MM.1S (cell line): ENCODE results near the gene GUCY1A2.

Experiments
- DNase-seq: peaks from one replicate; pipeline ENCODE4 v3.0.0-alpha.2; 2015
- H2AFZ ChIP-seq: fragments of 300-600 bp; sonication (generic); 2 replicates; pipeline ENCODE4 v1.6.0; 2016; ENCODE audit warnings: antibody characterized with exemption, low read length
- H3F3A ChIP-seq: fragments of 300-600 bp; sonication (generic); 2 replicates; pipeline ENCODE4 v1.6.1; 2016; ENCODE audit warnings: mild to moderate bottlenecking, antibody characterized with exemption, low read length, moderate library complexity, mixed read lengths; ENCODE audit not compliant: insufficient read depth
- H3K27ac ChIP-seq: fragments of 300-600 bp; sonication (generic); 2 replicates; pipeline ENCODE4 v1.5.1; 2016; ENCODE audit warnings: mild to moderate bottlenecking, low read length
- H3K27me3 ChIP-seq: fragments of 300-600 bp; sonication (generic); replicated peaks from 2 replicates; pipeline ENCODE4 v1.6.0; 2016; ENCODE audit warnings: low read length; ENCODE audit not compliant: insufficient read depth
- H3K36me3 ChIP-seq: fragments of 300-600 bp; sonication (generic); replicated peaks from 2 replicates; pipeline ENCODE4 v1.6.1; 2016; ENCODE audit warnings: mild to moderate bottlenecking, low read length, mixed read lengths; ENCODE audit not compliant: insufficient read depth
- H3K4me1 ChIP-seq: fragments of 300-600 bp; sonication (generic); 2 replicates; pipeline ENCODE4 v1.6.1; 2016; ENCODE audit warnings: low read length, mixed read lengths
- H3K4me2 ChIP-seq: fragments of 300-600 bp; sonication (generic); 2 replicates; pipeline ENCODE4 v1.6.0; 2016; ENCODE audit warnings: low read depth, low read length
- H3K4me3 ChIP-seq: fragments of 300-600 bp; sonication (generic); 2 replicates; pipeline ENCODE4 v1.5.1; 2016; ENCODE audit warnings: low read length, mixed read lengths
- H3K79me2 ChIP-seq: fragments of 300-600 bp; sonication (generic); 2 replicates; pipeline ENCODE4 v1.6.1; 2016; ENCODE audit warnings: mixed run types, low read length, mixed read lengths
- H3K9ac ChIP-seq: fragments of 300-600 bp; sonication (generic); 2 replicates; pipeline ENCODE4 v1.6.1; 2016; ENCODE audit warnings: low read length, mixed read lengths
- H3K9me2 ChIP-seq: fragments of 300-600 bp; sonication (generic); replicated peaks from 2 replicates; pipeline ENCODE4 v1.6.1; 2016; ENCODE audit warnings: mild to moderate bottlenecking, low read length, mixed read lengths; ENCODE audit not compliant: insufficient read depth
- H3K9me3 ChIP-seq: fragments of 300-600 bp; sonication (generic); replicated peaks from 2 replicates; pipeline ENCODE4 v1.6.1; 2016; ENCODE audit warnings: mild to moderate bottlenecking, low read length, mixed read lengths; ENCODE audit not compliant: insufficient read depth
- H4K20me1 ChIP-seq: fragments of 300-600 bp; sonication (generic); 2 replicates; pipeline ENCODE4 v1.6.1; 2016; ENCODE audit warnings: mild to moderate bottlenecking, low read length, moderate library complexity, mixed read lengths; ENCODE audit not compliant: insufficient read depth
- CTCF ChIP-seq: fragments of 300-600 bp; sonication (generic); IDR thresholded peaks from 2 replicates; pipeline ENCODE4 v1.5.1; 2016; ENCODE audit warnings: antibody characterized with exemption, low read length, mixed read lengths
- EZH2 ChIP-seq: fragments of 300-600 bp; sonication (generic); optimal IDR thresholded peaks from 2 replicates; pipeline ENCODE3; 2017; ENCODE audit warnings: low read depth, mild to moderate bottlenecking, antibody characterized with exemption, low read length, mixed read lengths
- EZH2phosphoT487 ChIP-seq: fragments of 300-600 bp; sonication (generic); IDR thresholded peaks from 2 replicates; pipeline ENCODE4 v1.6.1; 2018; ENCODE audit warnings: antibody characterized with exemption, low read length

The GUCY1A2 gene

GRCh38 chr11:106724293-106724892 is 293.9 kb downstream of the GUCY1A2 start:
- no peaks in the 10 kb centered on the region for H3K27me3 ChIP-seq
- no peak overlapping the region for H2AFZ ChIP-seq
- no peaks in the 10 kb centered on the region for H3K9me2 ChIP-seq

GRCh38 chr11:106723071-106723470 is 295.2 kb downstream of the GUCY1A2 start:
- no peaks in the 10 kb centered on the region for H3K79me2 ChIP-seq
- H3K36me3 ChIP-seq: no peaks in the 10 kb centered on the region
- H3F3A ChIP-seq: no peaks in the 10 kb centered on the region
- no peak overlapping the region for H3K27ac ChIP-seq
- H4K20me1 ChIP-seq: no peaks in the 10 kb centered on the region
- no peak overlapping the region for H2AFZ ChIP-seq
- no peaks in the 10 kb centered on the region for H3K9me3 ChIP-seq
- H3K9ac ChIP-seq: no peak overlapping the region
- no peak for DNase-seq
- H3K4me1 ChIP-seq: no peaks in the 10 kb centered on the region
- no peaks in the 10 kb centered on the region for H3K9me2 ChIP-seq
- H3K4me3 ChIP-seq: no peak overlapping the region
- no peaks in the 10 kb centered on the region for H3K27me3 ChIP-seq
- H3K4me2 ChIP-seq: no peak overlapping the region
- TF ChIP-seq EZH2phosphoT487 (no peak), EZH2 (no peak), CTCF (no peak)

More at GRCh38 chr11:106724293-106724892, 293.9 kb downstream of the GUCY1A2 start:
- Histone ChIP-seq H3K9ac (no peak overlapping the region), H4K20me1 (no peaks in the 10 kb centered on the region), H3K9me3 (no peaks in the 10 kb centered on the region), H3K79me2 (no peaks in the 10 kb centered on the region), H3F3A (no peaks in the 10 kb centered on the region), H3K36me3 (no peaks in the 10 kb centered on the region), H3K4me3 (no peak overlapping the region), H3K27ac (no peak overlapping the region), H3K4me2 (no peak overlapping the region), H3K4me1 (no peaks in the 10 kb centered on the region)
- no peak for DNase-seq
- no peak for TF ChIP-seq CTCF

GRCh38 chr11:106717222-106717621 is 301.1 kb downstream of the GUCY1A2 start:
- DNase-seq: no peak
- H2AFZ ChIP-seq: no peak overlapping the region
- no peak for TF ChIP-seq EZH2
- TF ChIP-seq CTCF: no peak
- no peaks in the 10 kb centered on the region for H3K9me3 ChIP-seq
- no peaks in the 10 kb centered on the region for H3F3A ChIP-seq
- H3K36me3 ChIP-seq: no peaks in the 10 kb centered on the region
- no peaks in the 10 kb centered on the region for H3K9me2 ChIP-seq
- H3K9ac ChIP-seq: no peak overlapping the region
- H3K27ac ChIP-seq: no peak overlapping the region
- no peaks in the 10 kb centered on the region for H4K20me1 ChIP-seq
- no peaks in the 10 kb centered on the region for H3K4me1 ChIP-seq
- H3K4me3 ChIP-seq: no peak overlapping the region
- no peaks in the 10 kb centered on the region for H3K27me3 ChIP-seq
- no peaks in the 10 kb centered on the region for H3K79me2 ChIP-seq
- no peak overlapping the region for H3K4me2 ChIP-seq
